DND-41 (cell line): ENCODE data around the gene SH2D3C.
"Not testable (repeated sequence)": the region's sequence is repeated elsewhere in the genome, so short reads cannot be mapped to it uniquely, and the experiment has no call there.

Experiments used
- ATAC-seq: fragments of 200-7000 bp; cut with Tn5 transposase; 3 replicates; pipeline ENCODE4 v1.9.1; 2021; ENCODE audit warnings: low read depth; ENCODE audit not compliant: insufficient read depth
- DNase-seq: peaks from one replicate; pipeline ENCODE4 v3.0.0-alpha.2; 2020
- H2AFZ ChIP-seq: 2 replicates; pipeline ENCODE4 v1.6.0; 2012; ENCODE audit warnings: low read depth, low read length
- H3K27ac ChIP-seq: 2 replicates; pipeline ENCODE4 v1.5.1; 2012; ENCODE audit warnings: low read length, inconsistent platforms
- H3K27me3 ChIP-seq: fragments of 200-600 bp; sonication (generic); 2 replicates; pipeline ENCODE4 v1.6.0; 2012; ENCODE audit warnings: low read length, mild to moderate bottlenecking, inconsistent platforms; ENCODE audit not compliant: insufficient read depth, poor library complexity
- H3K36me3 ChIP-seq: 2 replicates; pipeline ENCODE4 v1.5.1; 2012; ENCODE audit warnings: low read length, inconsistent platforms; ENCODE audit not compliant: insufficient read depth
- H3K4me1 ChIP-seq: 2 replicates; pipeline ENCODE4 v1.5.1; 2012; ENCODE audit warnings: mild to moderate bottlenecking, low read length; ENCODE audit not compliant: insufficient read depth
- H3K4me2 ChIP-seq: 2 replicates; pipeline ENCODE4 v1.6.0; 2012; ENCODE audit warnings: mild to moderate bottlenecking, moderate library complexity, low read length, inconsistent platforms; ENCODE audit not compliant: insufficient read depth
- H3K4me3 ChIP-seq, 2 experiments: fragments of 200-600 bp in 1 of 2; shearing (Covaris generic) in 1 of 2; 2 replicates each; pipeline ENCODE4 v1.5.1; 2012 to 2016; ENCODE audit warnings: inconsistent platforms in 2 of 2, low read length in 2 of 2, mild to moderate bottlenecking in 2 of 2, low read depth in 1 of 2, moderate library complexity in 1 of 2
- H3K79me2 ChIP-seq: 2 replicates; pipeline ENCODE4 v1.6.0; 2012; ENCODE audit warnings: low read length, inconsistent platforms; ENCODE audit not compliant: insufficient read depth
- H3K9ac ChIP-seq: 2 replicates; pipeline ENCODE4 v1.6.0; 2012; ENCODE audit warnings: low read depth, mild to moderate bottlenecking, inconsistent platforms, low read length, moderate library complexity
- H3K9me3 ChIP-seq: 2 replicates; pipeline ENCODE4 v1.5.1; 2012; ENCODE audit warnings: low read length, moderate library complexity, mild to moderate bottlenecking, inconsistent platforms; ENCODE audit not compliant: insufficient read depth, severe bottlenecking
- H4K20me1 ChIP-seq: 2 replicates; pipeline ENCODE4 v1.6.0; 2012; ENCODE audit warnings: low read length; ENCODE audit not compliant: insufficient read depth
- EZH2 ChIP-seq: IDR thresholded peaks from 3 replicates; pipeline ENCODE4 v1.6.1; 2012; ENCODE audit warnings: borderline replicate concordance, low read depth, mild to moderate bottlenecking, moderate library complexity, low read length, inconsistent platforms; ENCODE audit not compliant: severe bottlenecking
- TF ChIP-seq, protein P1 (sequence below): IDR thresholded peaks from 2 replicates; pipeline ENCODE4 v1.5.1; 2012; ENCODE audit warnings: borderline replicate concordance, low read length, moderate library complexity, mild to moderate bottlenecking; ENCODE audit not compliant: poor library complexity, severe bottlenecking; ENCODE audit errors: extremely low read depth

Gene SH2D3C

DNA sequence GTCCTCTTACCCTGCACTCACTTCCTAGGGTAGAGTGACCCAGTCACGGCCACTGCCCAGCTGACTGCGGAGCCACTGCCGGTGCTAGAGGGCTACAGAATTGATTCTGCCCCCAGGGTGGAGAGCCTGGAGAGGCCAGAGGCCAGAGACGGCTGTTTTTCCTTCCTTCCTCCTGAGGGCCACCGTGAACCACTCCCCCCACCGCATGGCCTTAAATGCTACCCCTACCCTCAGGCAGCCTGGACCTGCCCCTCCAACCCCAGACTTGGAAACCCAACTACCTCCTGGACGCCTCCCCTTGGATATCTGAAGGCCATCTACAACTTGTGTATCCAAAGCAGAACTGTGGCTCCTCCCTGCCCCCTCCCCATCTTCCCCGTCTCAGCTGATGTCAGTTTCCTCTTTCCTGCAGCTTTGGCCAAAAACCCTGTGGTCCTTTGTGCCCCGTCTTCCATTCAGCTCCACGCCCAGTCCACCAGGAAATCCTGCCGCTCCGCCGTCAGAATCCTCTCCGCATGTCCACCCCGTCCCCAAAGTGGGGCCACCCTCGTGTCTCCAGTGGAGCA lies 16.3 kb downstream of the SH2D3C start:
- Histone ChIP-seq H3K79me2 (no peaks in the 10 kb centered on the region), H3K27me3 (no peaks in the 10 kb centered on the region), H3K4me1 (peaks cover 3% of the 10 kb centered on the region), H4K20me1 (no peaks in the 10 kb centered on the region), H3K4me2 (no peak overlapping the region), H3K27ac (no peak overlapping the region), H2AFZ (no peak overlapping the region), H3K9ac (no peak overlapping the region), H3K4me3 (no peak overlapping the region), H3K9me3 (no peaks in the 10 kb centered on the region), H3K36me3 (no peaks in the 10 kb centered on the region)
- TF ChIP-seq, protein P1, sequence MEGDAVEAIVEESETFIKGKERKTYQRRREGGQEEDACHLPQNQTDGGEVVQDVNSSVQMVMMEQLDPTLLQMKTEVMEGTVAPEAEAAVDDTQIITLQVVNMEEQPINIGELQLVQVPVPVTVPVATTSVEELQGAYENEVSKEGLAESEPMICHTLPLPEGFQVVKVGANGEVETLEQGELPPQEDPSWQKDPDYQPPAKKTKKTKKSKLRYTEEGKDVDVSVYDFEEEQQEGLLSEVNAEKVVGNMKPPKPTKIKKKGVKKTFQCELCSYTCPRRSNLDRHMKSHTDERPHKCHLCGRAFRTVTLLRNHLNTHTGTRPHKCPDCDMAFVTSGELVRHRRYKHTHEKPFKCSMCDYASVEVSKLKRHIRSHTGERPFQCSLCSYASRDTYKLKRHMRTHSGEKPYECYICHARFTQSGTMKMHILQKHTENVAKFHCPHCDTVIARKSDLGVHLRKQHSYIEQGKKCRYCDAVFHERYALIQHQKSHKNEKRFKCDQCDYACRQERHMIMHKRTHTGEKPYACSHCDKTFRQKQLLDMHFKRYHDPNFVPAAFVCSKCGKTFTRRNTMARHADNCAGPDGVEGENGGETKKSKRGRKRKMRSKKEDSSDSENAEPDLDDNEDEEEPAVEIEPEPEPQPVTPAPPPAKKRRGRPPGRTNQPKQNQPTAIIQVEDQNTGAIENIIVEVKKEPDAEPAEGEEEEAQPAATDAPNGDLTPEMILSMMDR = no peak
- TF ChIP-seq EZH2 = no peak
- no peak for DNase-seq
- ATAC-seq = no peak

DNA sequence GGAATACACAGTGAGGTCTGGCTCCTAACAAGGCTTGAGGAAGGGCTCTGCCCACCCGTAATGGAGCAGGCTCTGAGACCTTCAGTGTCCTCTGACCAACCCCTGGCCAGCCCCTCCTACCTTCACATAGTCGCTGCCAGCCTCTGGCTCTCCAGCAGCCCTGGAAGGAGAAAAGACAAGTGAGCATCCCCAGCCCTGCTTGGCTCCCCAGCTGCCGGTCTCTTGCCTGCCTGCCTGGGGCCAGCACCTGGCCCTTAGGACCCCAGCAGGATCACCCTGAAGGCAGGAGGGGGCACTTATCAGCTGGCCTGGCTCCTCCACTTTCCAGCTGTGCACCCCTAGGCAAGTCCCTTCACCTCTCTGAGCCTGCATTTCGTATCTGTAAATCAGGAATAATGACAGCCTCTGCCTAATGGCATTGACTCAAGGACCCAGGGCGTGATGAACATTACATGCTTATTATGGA lies 16.9 kb downstream of the SH2D3C start:
- Histone ChIP-seq H2AFZ (no peak overlapping the region), H3K4me1 (no peaks in the 10 kb centered on the region), H3K27me3 (no peaks in the 10 kb centered on the region), H3K4me2 (no peak overlapping the region), H4K20me1 (no peaks in the 10 kb centered on the region), H3K4me3 (no peak overlapping the region), H3K9me3 (no peaks in the 10 kb centered on the region), H3K27ac (no peak overlapping the region), H3K79me2 (no peaks in the 10 kb centered on the region), H3K36me3 (no peaks in the 10 kb centered on the region), H3K9ac (no peak overlapping the region)
- no peak for ATAC-seq
- TF ChIP-seq EZH2 = no peak
- TF ChIP-seq, protein P1 = no peak
- no peak for DNase-seq

DNA sequence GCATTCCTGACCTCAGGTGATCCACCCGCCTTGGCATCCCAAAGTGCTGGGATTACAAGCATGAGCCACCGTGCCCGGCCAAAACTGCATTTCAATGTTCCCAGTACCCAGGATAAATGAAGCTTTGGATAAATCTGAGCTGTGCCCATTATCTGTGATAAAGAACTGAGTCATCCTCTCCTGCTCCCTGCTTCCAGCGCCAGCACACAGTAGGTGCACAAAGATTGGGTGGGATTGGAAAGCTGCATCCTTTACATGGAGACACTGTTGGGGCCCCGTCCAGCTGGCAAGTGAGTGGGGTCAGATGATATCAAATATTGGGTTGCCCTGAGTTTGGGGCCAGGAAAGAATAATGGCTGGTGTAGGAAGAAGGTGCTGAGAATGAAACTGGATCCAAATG lies 17.4 kb downstream of the SH2D3C start:
- Histone ChIP-seq H3K4me2 (no peak overlapping the region), H3K9me3 (no peaks in the 10 kb centered on the region), H3K4me3 (no peak overlapping the region), H3K4me1 (no peaks in the 10 kb centered on the region), H2AFZ (no peak overlapping the region), H3K9ac (no peak overlapping the region), H3K27ac (no peak overlapping the region), H4K20me1 (no peaks in the 10 kb centered on the region), H3K27me3 (no peaks in the 10 kb centered on the region), H3K79me2 (no peaks in the 10 kb centered on the region), H3K36me3 (no peaks in the 10 kb centered on the region)
- ATAC-seq (no peak), DNase-seq (no peak)
- TF ChIP-seq, protein P1 = no peak
- TF ChIP-seq EZH2 = no peak

DNA sequence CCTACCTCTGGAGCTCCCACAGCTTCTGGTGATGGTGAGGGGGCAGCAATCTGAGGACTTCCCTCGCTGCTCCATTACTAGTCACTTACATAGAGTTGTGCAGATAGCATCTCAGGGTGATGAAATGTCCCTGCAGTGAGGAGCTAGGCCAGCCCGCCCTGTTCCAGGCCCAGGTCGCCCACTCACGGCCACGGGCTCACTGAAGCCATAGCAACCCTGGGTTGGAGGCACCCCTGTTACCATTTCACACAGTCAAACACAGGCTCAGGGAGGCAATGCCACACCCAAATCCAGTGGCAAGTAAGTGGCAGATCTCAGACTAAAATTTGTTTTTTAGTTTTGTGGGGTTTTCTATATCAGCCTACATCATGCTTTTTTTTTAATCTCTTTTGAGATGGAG lies 19.6 kb downstream of the SH2D3C start:
- DNase-seq (no peak), ATAC-seq (no peak)
- H4K20me1 ChIP-seq = no peaks in the 10 kb centered on the region
- no peaks in the 10 kb centered on the region for H3K36me3 ChIP-seq
- H2AFZ ChIP-seq = no peak overlapping the region
- TF ChIP-seq, protein P1 = no peak
- TF ChIP-seq EZH2 = no peak
- H3K79me2 ChIP-seq = no peaks in the 10 kb centered on the region
- H3K4me1 ChIP-seq = no peaks in the 10 kb centered on the region
- no peaks in the 10 kb centered on the region for H3K9me3 ChIP-seq
- no peak overlapping the region for H3K4me2 ChIP-seq
- no peaks in the 10 kb centered on the region for H3K27me3 ChIP-seq
- H3K27ac ChIP-seq = no peak overlapping the region
- no peak overlapping the region for H3K9ac ChIP-seq
- no peak overlapping the region for H3K4me3 ChIP-seq

DNA sequence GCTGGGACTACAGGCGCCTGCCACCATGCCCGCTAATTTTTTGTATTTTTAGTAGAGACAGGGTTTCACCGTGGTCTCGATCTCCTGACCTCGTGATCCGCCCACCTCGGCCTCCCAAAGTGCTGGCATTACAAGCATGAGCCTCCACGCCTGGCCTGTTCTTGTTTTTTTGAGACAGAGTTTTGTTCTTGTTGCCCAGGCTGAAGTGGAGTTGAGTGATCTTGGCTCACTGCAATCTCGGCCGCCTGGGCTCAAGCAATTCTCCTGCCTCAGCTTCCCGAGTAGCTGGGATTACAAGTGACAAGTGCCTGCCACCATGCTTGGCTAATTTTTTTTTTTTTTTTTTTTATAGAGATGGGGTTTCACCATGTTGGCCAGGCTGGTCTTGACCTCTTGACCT lies 21.7 kb downstream of the SH2D3C start:
- H2AFZ ChIP-seq, H3K79me2 ChIP-seq, H3K9ac ChIP-seq, H3K36me3 ChIP-seq, H3K27me3 ChIP-seq, H3K4me2 ChIP-seq, H3K4me1 ChIP-seq, H3K9me3 ChIP-seq, ATAC-seq, H3K27ac ChIP-seq, H3K4me3 ChIP-seq, DNase-seq, H4K20me1 ChIP-seq: not testable (repeated sequence)
